Smooth muscle cell (in vitro differentiated cells): Measurements from ENCODE around the gene PSMB11. TPM values are rescaled to one million over a fixed set of nuclear protein-coding genes. Genes with fewer than 3 reads are reported as not detected.
"Not testable (repeated sequence)": the region's sequence is repeated elsewhere in the genome, so short reads cannot be mapped to it uniquely, and the experiment has no call there.

Experiments used
- DNase-seq: peaks from one replicate; lab custom pipeline; 2025; ENCODE audit not compliant: unreplicated experiment; lab: John Stamatoyannopoulos, UW
- H2AFZ ChIP-seq: fragments of 200-600 bp; sonication (generic); 2 replicates; pipeline ENCODE4 v1.6.0; 2016; ENCODE audit warnings: antibody characterized with exemption, low read depth, mild to moderate bottlenecking
- H3F3A ChIP-seq: fragments of 200-600 bp; sonication (generic); 2 replicates; pipeline ENCODE4 v1.6.0; 2017; ENCODE audit warnings: antibody characterized with exemption, low read depth
- H3K27ac ChIP-seq: fragments of 200-600 bp; sonication (generic); 2 replicates; pipeline ENCODE4 v1.5.1; 2016; ENCODE audit warnings: low read depth, mild to moderate bottlenecking
- H3K27me3 ChIP-seq: fragments of 200-600 bp; sonication (generic); 2 replicates; pipeline ENCODE4 v1.6.1; 2016; ENCODE audit warnings: low read depth, mild to moderate bottlenecking
- H3K36me3 ChIP-seq: fragments of 200-600 bp; sonication (generic); 2 replicates; pipeline ENCODE4 v1.5.1; 2016; ENCODE audit warnings: low read depth
- H3K4me1 ChIP-seq: fragments of 200-600 bp; sonication (generic); 2 replicates; pipeline ENCODE4 v1.5.1; 2016; ENCODE audit warnings: low read depth
- H3K4me2 ChIP-seq: fragments of 200-600 bp; sonication (generic); 2 replicates; pipeline ENCODE4 v1.6.0; 2016; ENCODE audit warnings: mild to moderate bottlenecking
- H3K4me3 ChIP-seq: fragments of 200-600 bp; sonication (generic); 2 replicates; pipeline ENCODE4 v1.5.1; 2016; ENCODE audit warnings: mild to moderate bottlenecking
- H3K79me2 ChIP-seq: fragments of 200-600 bp; sonication (generic); 2 replicates; pipeline ENCODE4 v1.6.0; 2016; ENCODE audit warnings: low read depth, mild to moderate bottlenecking
- H3K9ac ChIP-seq: fragments of 200-600 bp; sonication (generic); 2 replicates; pipeline ENCODE4 v1.6.0; 2016; ENCODE audit warnings: low read depth
- H3K9me3 ChIP-seq: fragments of 200-600 bp; sonication (generic); replicated peaks from 2 replicates; pipeline ENCODE4 v1.5.1; 2016; ENCODE audit warnings: low read depth
- H4K20me1 ChIP-seq: fragments of 200-600 bp; sonication (generic); 2 replicates; pipeline ENCODE4 v1.6.0; 2016; ENCODE audit warnings: low read depth
- WGBS: methylation state at CpG from one replicate; pipeline ENCODE4 v1.1.7; 2016; ENCODE audit warnings: low lambda C conversion rate; 5-methylcytosine and 5-hydroxymethylcytosine counted together
- polyA plus RNA-seq: library from polyadenylated mRNA; unstranded; fragments of >200 nt; fragmentation: Nextera tagmentation; extraction: Ambion mirVana; gene quantifications from 2 replicates; pipeline ENCODE4 v1.2.1, GENCODE V29; 2016
- total RNA-seq: library from RNA; depleted of rRNA; stranded (reverse); fragments of >200 nt; gene quantifications from 2 replicates; pipeline ENCODE4 v1.2.3, GENCODE V29; 2014
- TF ChIP-seq, protein P1 (sequence below): fragments of 200-600 bp; sonication (generic); IDR thresholded peaks from 2 replicates; pipeline ENCODE4 v1.5.1; 2017; ENCODE audit warnings: borderline replicate concordance, mild to moderate bottlenecking, antibody characterized with exemption; ENCODE audit not compliant: insufficient read depth, poor library complexity, severe bottlenecking

Gene PSMB11
- total and polyA plus RNA-seq, 2 experiments from 2014 or later, result not detected

DNA sequence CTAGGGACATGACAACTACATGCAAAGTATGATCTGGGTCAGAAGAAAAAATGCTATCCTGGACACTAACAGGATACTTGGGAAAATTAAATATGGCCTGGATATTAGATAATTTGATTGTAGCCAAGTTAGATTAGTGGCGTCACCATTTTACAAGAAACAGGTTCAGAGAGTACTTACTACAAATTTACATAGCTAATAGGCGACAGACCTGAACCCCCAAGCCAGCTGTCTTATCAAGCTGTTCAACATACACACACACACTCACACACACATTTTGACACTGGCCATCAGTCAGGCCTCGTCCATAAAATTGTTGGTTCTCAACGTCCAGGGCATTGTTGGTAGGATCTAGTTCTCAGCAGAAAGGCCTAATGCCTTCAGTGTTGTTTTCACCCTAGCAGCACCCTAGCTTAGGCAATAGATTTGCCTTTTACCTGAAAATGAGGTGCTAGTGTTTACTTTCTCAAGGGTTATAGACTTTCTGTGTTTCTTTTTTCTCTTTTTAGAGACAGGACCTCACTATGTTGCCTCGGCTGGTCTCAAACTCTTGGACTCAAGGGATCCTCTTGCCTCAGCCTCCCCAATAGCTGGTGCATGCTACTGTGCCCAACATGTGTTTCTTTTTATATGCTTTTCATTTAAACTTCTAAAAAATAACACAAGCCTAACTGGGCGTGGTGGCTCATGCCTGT lies 28.8 kb upstream of the PSMB11 start:
- no peaks in the 10 kb centered on the region for H3K27me3 ChIP-seq
- no peak overlapping the region for H2AFZ ChIP-seq
- no peak overlapping the region for H3K4me3 ChIP-seq
- H3K9me3 ChIP-seq, result no peaks in the 10 kb centered on the region
- H3K4me2 ChIP-seq, result no peak overlapping the region
- H4K20me1 ChIP-seq, result no peaks in the 10 kb centered on the region
- WGBS, result 78% methylated on average over 6 of the region's 6 CpGs
- TF ChIP-seq, protein P1, sequence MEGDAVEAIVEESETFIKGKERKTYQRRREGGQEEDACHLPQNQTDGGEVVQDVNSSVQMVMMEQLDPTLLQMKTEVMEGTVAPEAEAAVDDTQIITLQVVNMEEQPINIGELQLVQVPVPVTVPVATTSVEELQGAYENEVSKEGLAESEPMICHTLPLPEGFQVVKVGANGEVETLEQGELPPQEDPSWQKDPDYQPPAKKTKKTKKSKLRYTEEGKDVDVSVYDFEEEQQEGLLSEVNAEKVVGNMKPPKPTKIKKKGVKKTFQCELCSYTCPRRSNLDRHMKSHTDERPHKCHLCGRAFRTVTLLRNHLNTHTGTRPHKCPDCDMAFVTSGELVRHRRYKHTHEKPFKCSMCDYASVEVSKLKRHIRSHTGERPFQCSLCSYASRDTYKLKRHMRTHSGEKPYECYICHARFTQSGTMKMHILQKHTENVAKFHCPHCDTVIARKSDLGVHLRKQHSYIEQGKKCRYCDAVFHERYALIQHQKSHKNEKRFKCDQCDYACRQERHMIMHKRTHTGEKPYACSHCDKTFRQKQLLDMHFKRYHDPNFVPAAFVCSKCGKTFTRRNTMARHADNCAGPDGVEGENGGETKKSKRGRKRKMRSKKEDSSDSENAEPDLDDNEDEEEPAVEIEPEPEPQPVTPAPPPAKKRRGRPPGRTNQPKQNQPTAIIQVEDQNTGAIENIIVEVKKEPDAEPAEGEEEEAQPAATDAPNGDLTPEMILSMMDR, result no peak
- H3K9ac ChIP-seq, result no peak overlapping the region
- no peaks in the 10 kb centered on the region for H3K79me2 ChIP-seq
- no peaks in the 10 kb centered on the region for H3F3A ChIP-seq
- DNase-seq, result no peak
- no peak overlapping the region for H3K27ac ChIP-seq
- H3K4me1 ChIP-seq, result no peaks in the 10 kb centered on the region
- no peaks in the 10 kb centered on the region for H3K36me3 ChIP-seq

DNA sequence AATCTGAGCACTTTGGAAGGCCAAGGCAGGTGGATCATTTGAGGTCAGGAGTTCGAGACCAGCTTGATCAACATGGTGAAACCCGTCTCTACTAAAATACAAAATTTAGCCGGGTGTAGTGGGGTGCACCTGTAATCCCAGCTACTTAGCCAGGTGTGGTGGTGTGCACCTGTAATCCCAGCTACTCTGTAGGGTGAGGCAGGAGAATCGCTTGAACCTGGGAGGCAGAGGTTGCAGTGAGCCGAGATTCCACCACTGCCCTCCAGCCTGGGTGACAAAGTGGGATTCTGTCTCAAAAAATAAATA lies 28.3 kb upstream of the PSMB11 start:
- not testable (repeated sequence) for H3K27ac ChIP-seq, H3F3A ChIP-seq, DNase-seq, H3K9ac ChIP-seq, H3K79me2 ChIP-seq, H3K9me3 ChIP-seq, H3K4me1 ChIP-seq, H4K20me1 ChIP-seq, H2AFZ ChIP-seq, H3K4me2 ChIP-seq, H3K4me3 ChIP-seq, H3K36me3 ChIP-seq, H3K27me3 ChIP-seq
- 98% methylated on average over 5 of the region's 5 CpGs for WGBS

DNA sequence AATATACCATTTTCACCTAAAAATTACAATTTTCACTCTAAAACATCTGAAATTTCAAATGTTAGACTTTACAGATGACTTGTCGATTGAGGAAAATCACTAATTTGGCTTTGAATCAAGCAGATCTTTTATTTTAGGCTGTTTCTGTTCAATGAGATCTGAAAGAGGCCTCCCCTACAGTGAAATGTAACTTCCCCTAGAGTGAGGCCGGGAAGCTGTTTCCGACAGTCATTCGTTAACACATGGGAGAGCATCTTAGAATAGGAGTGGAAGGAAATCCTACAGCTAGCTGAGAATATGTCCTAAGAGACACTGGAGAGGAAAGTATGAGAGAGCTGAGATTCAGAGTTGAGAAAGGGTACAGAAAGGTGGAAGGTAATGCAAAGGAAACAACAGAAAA lies 26.4 kb upstream of the PSMB11 start:
- no peak overlapping the region for H3K9ac ChIP-seq
- WGBS, result 89% methylated on average over 4 of the region's 4 CpGs
- H3K79me2 ChIP-seq, result no peaks in the 10 kb centered on the region
- H3K36me3 ChIP-seq, result no peaks in the 10 kb centered on the region
- H3K9me3 ChIP-seq, result no peaks in the 10 kb centered on the region
- DNase-seq, result no peak
- no peaks in the 10 kb centered on the region for H3K4me1 ChIP-seq
- TF ChIP-seq, protein P1, result no peak
- no peak overlapping the region for H2AFZ ChIP-seq
- H3K4me2 ChIP-seq, result no peak overlapping the region
- H3K27ac ChIP-seq, result no peak overlapping the region
- H3K27me3 ChIP-seq, result no peaks in the 10 kb centered on the region
- no peaks in the 10 kb centered on the region for H4K20me1 ChIP-seq
- H3F3A ChIP-seq, result no peaks in the 10 kb centered on the region
- no peak overlapping the region for H3K4me3 ChIP-seq

DNA sequence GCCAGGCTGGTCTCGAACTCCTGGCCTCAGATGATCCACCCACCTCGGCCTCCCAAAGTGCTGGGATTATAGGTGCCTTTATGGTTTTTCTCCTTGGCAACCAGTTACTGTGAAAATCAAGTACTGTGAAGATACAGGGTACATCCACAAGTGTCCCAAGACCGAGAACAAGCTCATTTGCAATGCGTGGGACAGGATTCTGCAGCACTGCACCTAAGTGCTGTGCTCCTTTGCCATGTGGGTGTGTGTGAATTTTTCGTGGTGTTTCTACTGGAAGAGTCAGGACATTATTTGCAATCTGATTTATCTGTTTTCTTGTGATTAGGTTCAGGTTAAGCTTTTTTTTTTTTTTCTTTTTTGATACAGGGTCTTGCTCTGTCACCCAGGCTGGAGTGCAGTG lies 24.9 kb upstream of the PSMB11 start:
- no peak for DNase-seq
- H3K9me3 ChIP-seq, result no peaks in the 10 kb centered on the region
- H4K20me1 ChIP-seq, result no peaks in the 10 kb centered on the region
- no peak overlapping the region for H3K27ac ChIP-seq
- TF ChIP-seq, protein P1, result no peak
- no peak overlapping the region for H3K4me2 ChIP-seq
- H3F3A ChIP-seq, result no peaks in the 10 kb centered on the region
- no peak overlapping the region for H3K9ac ChIP-seq
- no peaks in the 10 kb centered on the region for H3K27me3 ChIP-seq
- no peak overlapping the region for H3K4me3 ChIP-seq
- H2AFZ ChIP-seq, result no peak overlapping the region
- no peaks in the 10 kb centered on the region for H3K79me2 ChIP-seq
- no peaks in the 10 kb centered on the region for H3K36me3 ChIP-seq
- H3K4me1 ChIP-seq, result no peaks in the 10 kb centered on the region
- WGBS, result 89% methylated on average over 5 of the region's 5 CpGs
